Stimulated activated CD4-positive, alpha-beta T cell treated with anti-CD3 and anti-CD28 coated beads, TNF-alpha, amount 100 ng/mL, for 24 hours (primary cell): Measurements from ENCODE around the gene RRAS2.
"Not testable (repeated sequence)": the region's sequence is repeated elsewhere in the genome, so short reads cannot be mapped to it uniquely, and the experiment has no call there.

Source experiments
- DNase-seq, 3 experiments: peaks; one replicate each; pipeline ENCODE4 v3.0.0-alpha.2; 2020; ENCODE audit warnings: low read depth in 3 of 3

RRAS2 gene

DNA sequence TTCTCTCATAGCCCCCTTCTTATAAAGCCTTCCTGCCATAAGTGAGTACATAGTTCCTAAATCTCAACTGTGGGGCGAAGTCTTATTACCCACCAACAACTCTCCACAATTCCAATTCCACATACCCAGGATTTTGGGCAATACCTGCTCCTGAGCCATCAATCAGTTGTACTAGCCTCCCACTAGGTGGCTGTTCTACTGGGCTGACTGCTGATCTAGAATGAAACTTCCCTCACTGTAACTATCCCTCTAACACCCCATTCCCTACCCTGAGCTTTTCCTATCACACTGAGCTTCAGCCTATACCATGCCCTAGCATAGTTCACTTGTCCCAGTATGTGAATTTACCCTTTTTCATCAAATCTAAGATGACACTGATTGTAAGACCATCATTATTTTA, 52.5 kb downstream of the RRAS2 start:
- no peak for DNase-seq

DNA sequence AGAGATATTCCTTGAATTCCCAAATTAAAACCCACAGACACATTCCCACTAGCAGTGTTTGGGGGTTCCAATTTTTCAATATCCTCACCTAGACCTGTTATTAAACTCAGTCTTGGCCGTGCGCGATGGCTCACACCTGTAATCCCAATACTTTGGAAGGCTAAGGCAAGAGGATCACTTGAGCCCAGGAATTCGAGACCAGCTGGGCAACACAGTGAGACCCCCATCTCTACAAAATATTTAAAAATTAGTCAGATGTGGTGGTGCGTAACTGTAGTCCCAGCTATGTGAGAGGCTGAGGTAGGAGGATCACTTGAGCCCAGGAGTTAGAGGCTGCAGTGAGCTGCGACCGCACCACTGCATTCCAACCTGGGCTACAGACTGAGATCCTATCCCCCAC, 53.3 kb downstream of the RRAS2 start:
- DNase-seq, result no peak

DNA sequence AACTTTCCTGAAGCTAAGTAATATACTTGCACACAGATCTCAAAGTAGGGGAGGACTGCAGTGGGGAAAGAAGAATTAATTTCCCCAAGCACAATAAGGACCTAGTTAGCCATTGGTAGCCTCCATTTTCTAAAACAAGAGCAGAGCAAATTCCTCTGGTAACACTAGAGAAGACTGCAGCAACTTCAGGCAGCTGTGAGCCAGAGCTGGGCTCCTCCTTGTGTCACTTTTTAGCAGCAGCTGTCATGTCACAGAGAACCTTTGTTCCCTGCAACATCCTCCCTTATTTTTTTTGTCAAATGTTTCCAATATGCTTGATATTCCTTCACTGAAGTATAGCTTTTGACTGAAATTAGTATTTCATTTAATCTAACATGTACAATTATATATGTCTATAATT, 54.4 kb downstream of the RRAS2 start:
- DNase-seq, result no peak

DNA sequence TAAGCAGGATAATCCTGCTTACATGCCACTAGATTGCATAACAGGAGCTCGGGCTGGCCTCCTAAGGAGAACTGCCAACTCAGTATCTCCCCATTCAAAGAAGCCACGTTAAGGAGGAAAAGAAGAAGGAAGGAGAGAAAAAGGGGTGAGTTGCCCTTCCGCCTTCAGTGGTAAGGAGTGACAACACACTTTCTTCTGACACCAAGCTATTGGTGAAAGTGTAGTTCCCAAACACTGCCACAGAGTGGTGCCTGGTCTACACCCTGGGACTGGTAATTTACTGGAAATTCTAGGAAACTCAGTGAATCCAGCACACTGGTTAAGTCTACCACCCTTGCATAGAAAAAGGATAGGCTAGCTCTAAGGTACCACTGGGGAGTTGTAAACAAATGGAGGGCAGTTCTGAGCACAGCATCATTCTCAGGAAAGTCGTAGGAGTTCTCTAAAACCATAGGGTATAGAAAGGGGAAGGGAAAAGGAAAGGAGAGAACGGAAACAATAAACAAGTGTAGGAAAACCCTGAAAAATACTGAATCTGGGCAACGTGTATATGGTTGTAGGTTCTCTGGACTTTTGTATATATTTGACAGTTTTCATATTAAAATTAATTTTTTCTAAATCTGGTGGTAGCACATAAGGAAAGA, 58.2 kb downstream of the RRAS2 start:
- peak in 2 of 3 experiments; percentile 12 to 28 for DNase-seq

DNA sequence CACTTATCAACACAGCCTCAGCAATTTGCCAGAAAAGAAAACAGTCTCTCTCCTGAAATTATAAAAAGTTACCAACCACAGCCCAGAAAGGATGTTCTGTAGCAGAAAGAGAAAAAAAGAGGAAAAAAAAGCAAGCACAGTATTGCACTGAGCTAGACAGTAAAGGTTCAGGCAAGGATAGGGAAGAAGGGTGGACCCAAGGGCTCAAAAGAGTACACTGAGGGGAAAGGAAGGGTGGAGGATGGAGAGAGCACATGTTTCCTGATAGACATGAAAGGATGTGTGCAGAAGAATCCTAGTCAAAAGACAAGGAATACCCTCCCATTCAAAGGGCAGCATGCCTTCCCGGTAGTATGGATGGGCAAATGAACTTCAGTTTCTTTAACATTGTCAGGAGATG, 59.1 kb downstream of the RRAS2 start:
- no peak for DNase-seq

DNA sequence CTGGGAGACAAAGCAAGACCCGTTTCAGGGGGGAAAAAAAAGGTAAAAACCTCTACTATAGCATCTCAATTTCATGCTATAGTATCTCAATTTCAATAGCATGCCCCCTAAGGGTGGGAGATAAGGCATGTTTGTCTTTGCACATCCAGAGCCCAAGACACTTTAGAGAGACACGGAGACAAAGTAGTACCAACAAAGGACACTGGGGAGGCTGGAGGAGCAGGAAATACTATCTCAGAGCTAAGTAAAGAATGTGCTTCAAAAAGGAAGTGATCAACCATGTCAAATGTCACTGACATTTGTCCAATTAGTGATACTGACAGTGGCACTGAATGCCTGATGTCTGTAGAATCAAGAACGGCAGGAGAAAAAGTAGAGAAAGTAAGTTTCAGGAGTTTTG, 68.6 kb downstream of the RRAS2 start:
- DNase-seq, result no peak

DNA sequence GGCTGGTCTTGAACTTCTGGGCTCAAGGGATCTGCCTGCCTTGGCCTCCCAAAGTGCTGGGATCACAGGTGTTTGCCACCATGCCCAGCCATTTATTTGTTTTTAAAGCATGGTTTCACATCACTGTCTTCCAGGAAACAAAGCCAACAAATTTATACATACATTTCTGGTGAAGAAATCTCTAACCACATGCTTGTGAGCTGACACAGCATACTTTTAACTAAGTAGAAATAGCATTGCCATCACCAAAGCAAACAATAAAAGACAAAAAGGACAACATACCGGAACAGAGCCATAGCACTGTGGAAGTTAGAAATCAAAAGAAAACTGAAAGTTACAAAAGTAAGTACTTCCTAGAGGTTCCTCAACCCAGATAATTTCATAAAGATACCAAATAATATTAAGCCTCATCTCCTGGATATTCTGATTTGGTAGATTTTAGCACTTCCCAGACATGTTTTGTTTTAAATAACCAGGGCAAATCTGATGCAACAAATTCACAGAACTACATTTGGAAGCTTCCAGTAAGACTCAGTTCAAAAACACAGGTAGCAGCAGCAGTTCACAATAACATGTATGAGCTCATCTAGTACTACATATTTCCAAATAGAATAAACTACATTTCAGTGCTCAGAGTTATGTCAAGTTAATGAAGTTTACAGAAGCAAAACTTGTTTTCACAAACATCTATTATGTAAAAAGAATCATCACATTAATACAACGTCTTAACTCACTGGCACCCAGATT, 70.6 kb downstream of the RRAS2 start:
- DNase-seq, result no peak

DNA sequence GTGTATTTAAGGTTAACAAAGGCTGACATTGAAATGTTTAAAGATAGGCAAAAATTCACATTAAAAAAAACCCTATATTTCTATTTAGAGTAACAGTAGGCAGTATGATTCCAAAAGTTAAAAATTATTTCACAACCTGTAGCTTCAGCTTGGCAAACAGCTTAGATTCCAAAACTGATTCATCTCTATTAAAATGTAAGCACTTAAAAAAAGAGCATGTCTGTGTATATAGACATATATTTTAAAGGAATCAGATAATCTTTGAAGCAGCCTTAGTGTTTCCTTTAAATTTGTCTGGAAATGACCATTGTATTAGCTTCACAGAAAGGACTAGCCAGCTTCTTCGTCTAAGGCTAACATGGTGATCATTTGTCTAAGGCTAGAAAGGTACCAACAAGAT, 80.1 kb downstream of the RRAS2 start:
- not testable (repeated sequence) for DNase-seq

DNA sequence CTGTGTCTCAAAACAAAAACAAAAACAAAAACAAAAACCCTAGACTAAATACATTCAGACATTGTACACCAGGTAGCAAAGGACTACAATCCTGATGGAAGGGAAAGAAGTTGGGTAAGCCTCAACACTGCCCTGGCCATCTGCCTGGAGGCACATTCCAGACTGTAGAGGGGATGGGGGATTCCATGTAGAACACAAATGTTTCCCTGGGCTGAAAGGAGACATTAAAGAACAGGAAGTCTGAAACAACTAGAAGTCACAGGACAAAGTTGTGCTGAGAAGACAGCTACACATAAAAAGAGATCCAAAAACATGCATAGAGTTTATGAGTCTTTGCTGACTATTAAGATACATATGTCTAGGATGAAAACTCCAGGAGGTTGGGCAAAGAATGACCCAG, 83.9 kb downstream of the RRAS2 start:
- DNase-seq, result no peak

DNA sequence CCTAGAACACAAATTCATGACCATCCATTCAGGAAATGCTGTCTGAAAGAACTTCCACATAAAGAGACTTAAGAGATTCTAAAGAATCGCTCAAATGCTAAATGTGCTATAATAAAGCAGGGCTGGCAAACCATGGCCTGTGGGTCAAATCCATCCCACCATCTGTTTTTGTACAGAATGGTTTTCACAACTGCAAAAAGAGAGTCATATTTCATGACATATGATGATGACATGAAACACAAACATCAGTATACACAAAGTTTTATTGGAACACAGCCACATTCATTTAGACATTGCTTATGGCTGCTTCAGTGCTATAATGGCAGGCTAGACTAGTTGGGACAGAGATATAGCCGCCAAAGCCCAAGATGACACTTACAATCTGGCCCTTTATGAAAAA, 85.1 kb downstream of the RRAS2 start:
- DNase-seq, result no peak

DNA sequence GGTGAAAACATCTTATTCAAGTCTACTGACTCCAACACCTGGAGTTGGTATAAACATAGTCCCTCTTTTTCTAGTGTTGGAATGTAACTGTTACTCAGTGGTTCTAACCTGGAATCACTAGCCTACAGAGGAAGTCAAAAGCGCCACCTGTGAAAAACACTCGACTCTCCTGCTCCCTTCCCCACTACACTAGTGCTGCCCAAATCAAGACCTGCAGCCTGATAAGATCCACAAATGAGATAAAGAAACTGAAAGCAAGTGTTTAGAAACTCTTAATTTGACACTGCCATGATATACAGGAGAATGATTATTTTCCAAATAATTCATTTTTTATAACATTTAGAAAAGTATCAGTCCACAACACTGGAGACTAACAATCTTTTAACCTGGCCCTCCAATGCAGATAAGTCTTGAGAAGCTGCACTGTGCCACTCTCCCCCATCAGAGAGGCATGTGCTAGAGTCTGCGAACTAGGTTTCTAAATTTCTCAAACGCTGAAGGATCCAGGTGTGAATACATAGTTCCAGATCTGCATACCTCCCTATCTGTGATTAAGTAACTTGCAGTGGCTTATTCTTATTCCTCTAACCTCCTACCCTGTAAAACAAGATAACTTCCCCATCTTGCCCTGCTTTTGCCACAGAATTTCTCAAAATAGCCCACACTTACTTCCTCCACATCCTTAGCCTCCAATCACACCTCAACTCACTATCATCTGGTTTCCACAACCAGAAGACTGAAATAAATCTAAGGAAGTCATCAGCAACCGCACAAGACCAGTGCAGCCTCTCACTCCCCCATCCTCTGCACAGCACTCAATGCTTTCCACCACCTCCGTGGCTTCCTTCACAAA, 88.1 kb downstream of the RRAS2 start:
- DNase-seq, result peak in 1 of 3 experiments; percentile 5

DNA sequence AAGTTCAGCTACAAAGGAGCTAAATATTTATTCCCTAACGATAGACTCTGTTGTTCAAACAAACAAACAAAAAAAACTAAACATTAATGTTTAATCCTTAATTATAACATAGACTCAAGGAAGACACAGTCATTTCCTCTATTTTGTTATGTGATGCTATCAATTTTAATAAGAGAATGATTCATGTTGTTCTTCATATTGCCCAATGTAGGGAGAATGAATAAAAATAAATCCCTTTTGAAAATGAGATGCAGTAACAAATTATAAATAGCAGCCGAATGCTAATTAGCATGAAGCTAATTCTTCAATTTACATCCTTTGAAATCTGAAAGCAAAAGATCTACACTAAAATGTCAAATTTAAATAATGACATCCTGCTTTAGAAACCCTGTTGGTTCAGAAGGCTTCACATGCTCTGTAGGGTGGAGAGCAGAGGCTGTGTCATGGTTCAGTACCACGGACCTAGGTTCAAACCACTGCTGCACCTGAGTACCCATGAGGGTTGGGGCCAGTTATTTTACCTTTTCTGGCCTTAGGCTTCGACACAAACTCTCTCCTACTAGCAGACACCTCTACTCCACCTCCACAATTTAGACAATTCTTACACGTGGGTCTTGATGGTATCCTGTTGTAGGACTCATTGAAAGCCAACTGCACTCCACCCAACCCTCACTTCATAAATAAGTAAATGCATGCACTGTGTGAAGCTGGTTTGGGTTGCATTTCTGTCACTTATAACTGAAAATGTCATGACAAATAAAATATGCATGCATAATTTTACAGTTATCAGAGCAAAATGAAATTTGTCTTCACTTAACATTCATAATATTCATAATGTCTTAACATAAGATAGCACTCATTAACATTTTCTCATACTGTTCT, 89.0 kb downstream of the RRAS2 start:
- no peak for DNase-seq

DNA sequence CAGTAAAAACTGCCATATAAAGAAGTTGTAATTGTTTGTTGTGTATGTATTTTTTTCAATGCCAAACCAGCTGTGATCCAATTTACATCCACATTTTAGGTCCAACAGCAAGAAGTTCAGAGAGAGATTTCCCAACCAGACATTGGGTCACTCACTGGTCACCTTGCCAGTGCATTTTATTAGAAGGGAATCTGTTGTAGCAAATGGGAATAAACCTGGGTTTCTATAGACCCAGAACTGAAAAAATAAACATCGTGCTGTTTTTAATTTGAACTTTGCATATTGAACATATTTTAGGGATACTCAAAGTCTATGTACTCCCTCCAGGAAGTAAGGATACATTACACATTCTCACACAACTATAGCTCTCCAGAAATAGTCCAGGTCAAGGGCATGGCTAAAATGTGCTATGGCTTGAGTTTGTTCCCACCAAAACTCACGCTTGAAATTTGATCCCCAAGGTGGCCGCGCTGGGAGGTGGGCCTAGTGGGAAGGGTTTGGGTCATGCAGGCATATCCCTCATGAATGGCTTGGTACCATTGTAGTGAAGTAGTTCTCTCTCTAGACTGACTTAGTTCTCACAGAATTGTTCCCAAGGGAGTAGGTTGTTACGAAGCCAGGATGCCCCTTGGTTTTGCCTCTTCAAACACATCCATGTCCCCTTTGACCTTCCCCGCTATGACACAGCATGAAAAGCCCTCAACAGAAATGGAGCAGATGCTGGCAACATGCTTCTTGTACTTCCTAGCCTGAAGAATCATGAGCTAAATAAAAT, 90.9 kb downstream of the RRAS2 start:
- DNase-seq, result no peak

DNA sequence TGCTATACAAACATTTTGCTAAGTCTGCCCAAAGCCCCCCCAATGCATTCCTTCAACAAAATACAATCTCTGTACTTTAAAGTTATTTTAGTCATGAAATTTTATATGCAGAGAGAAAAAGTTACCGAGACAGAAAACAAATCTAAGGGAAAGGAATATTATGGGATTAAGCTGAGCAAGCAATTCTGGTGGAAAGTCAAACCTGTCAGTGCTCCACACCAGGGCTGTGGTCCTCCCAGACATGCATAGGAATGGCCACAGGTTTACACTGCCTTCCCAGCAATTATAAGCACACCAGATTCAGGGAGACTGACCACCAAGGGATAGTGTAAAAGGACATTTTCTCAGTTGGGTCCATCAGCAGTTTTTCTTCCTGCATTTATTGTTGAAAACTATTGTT, 92.4 kb downstream of the RRAS2 start:
- DNase-seq, result no peak

DNA sequence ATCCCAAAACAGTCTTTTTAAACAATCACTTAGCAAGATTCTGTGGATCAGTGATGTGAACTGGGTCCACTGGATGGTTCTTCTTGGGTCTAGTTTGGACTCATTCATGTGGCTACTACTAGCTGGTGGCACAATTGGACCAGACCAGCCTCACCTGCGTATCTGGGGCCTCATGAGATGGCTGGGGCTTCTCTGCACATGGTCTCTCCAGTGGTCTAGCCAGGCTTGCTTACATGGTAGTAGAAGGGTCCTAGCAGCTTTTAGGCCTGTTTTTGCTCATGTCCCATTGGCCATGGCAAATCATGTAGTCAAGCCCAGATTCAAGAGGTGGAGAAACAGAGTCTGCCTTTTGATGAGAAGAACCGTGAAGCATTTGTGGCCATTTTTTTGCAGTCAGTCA, 94.0 kb downstream of the RRAS2 start:
- no peak for DNase-seq

DNA sequence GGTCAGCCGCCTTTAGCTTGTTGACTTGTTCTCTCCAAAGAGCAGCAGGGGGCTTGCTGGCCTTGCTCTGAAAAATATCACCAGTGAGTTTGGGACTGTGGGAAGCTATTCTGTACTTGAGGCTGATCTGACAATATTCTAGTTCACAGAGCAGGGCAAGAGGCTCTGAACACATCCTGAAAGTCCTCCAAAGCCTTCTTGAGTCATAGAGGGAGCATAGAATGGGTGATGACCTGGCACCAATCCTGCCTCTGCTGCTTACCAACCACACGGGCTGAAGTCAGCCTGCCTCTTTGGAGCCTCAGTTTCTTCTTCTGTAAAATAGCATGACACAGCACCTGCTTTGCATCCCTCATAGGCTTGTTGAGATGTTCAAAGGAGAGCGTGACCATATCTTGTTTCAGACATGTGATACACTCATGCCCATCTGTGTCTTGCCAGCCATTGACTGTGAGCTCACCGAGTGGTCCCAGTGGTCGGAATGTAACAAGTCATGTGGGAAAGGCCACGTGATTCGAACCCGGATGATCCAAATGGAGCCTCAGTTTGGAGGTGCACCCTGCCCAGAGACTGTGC, 96.6 kb downstream of the RRAS2 start:
- DNase-seq, result no peak

DNA sequence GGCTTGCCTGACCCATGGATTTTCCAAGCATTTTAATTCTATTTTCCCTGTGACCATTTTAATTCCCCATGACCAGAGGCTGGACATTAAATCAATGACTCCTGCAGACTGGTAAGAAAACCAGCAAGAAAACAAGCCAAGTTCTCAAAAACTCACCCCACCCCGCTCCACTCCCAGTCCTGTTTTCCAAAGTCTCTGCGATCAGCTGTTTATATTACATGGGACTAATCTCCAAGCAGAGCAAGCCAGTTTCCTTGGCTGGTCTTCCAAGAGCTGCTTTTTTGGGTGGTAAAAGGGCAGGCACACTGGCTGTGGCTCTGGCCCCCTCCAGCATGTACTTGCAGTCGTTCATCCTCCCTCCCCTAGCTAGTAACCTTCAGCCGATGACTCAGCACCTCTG, 97.9 kb downstream of the RRAS2 start:
- no peak for DNase-seq

DNA sequence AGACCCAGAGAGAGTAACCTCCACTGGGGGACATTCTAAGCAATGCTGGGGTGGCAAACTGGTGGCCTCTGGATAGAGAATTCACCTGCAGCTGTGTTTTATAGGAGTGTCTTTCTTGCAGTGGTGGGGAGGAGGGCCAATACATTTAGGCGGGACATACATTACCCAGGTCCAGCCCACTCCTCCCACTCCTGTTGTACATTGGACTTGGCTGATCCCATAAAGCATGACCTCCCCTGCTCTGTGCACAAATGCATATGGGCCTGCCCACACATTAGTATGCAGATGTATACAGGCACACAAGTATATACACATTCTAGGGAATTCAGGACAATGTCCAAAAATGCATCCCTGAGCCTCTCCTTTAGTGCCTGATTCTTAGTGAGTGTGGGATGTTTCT, 99.1 kb downstream of the RRAS2 start:
- no peak for DNase-seq

DNA sequence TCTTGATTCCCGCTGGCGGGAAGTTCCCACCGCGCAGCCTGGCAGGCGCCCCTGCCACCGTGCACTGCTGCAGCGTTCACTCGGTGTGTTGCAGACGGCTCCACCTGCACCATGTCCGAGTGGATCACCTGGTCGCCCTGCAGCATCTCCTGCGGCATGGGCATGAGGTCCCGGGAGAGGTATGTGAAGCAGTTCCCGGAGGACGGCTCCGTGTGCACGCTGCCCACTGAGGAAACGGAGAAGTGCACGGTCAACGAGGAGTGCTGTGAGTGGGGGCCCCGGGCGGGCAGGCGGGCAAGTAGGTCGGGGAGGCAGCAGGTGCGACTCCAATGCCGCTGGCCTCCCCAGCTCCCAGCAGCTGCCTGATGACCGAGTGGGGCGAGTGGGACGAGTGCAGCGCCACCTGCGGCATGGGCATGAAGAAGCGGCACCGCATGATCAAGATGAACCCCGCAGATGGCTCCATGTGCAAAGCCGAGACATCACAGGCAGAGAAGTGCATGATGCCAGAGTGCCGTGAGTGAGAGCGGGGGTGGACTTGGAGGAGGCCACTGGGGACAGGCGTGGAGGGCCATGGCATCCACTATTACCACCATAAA, 99.7 kb downstream of the RRAS2 start:
- no peak for DNase-seq

DNA sequence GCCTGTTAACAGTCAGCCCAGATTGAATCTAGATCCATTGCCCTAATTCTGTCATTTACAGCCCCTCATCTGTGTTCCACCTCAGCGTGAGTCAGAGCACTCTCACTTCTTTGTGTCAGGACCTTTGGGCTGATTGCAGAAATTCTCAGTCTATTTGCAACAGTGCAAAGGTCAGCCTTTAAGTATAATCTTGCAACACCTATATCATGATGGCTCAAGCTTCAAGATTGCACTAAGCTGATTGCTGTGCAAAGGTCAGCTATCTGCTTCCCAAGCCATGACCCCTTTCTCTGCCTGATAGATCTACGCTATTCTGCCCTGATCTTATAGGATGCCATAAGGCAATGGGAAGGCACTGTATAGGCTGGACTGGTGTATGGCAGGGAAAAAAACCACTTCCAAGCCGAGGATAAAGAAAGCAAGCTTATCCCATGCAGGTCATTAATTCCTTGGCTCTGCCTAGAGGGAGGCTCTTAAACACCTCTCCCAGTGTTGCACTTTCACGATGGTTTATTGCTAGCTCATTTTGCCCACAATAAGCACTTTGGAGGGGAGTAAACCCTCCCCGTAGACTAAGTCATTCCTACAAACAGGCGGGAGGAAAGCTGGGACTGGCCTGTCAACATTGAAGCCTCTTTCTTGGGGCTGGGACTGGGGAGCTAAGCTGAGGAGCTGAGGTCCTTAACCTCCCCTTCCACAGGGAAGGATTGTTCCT, 100.6 kb downstream of the RRAS2 start:
- DNase-seq, result no peak
